Skeletal muscle tissue (tissue), 4 donors: ENCODE results near the gene NUP107. TPM values are rescaled to one million over a fixed set of nuclear protein-coding genes. Genes with fewer than 3 reads are reported as not detected.

ENCODE experiments used
- H3K27ac ChIP-seq: one replicate; pipeline ENCODE4 v1.7.0; 2013; ENCODE audit warnings: mild to moderate bottlenecking, low read depth, low read length, inconsistent platforms
- H3K27me3 ChIP-seq, 3 donors: one replicate each; pipeline ENCODE4 v1.7.0; 2013; ENCODE audit warnings: low read length in 3 of 3; ENCODE audit not compliant: control insufficient read depth in 3 of 3, insufficient read depth in 3 of 3
- H3K36me3 ChIP-seq, 3 donors: one replicate each; pipeline ENCODE4 v1.7.0; 2013; ENCODE audit warnings: low read length in 3 of 3; ENCODE audit not compliant: control insufficient read depth in 3 of 3, insufficient read depth in 3 of 3
- H3K4me1 ChIP-seq, 3 donors: one replicate each; pipeline ENCODE4 v1.7.0; 2013; ENCODE audit warnings: low read length in 3 of 3, mild to moderate bottlenecking in 3 of 3; ENCODE audit not compliant: control insufficient read depth in 3 of 3, insufficient read depth in 3 of 3
- H3K4me3 ChIP-seq, 3 donors: one replicate each; pipeline ENCODE4 v1.7.0; 2013; ENCODE audit warnings: low read length in 3 of 3
- H3K9ac ChIP-seq, 3 donors: one replicate each; pipeline ENCODE4 v1.7.0; 2013; ENCODE audit warnings: low read length in 3 of 3, mild to moderate bottlenecking in 3 of 3, moderate library complexity in 2 of 3, low read depth in 1 of 3
- H3K9me3 ChIP-seq, 3 donors: one replicate each; pipeline ENCODE4 v1.7.0; 2013; ENCODE audit warnings: low read length in 3 of 3; ENCODE audit not compliant: control insufficient read depth in 3 of 3
- total RNA-seq: library from RNA; depleted of rRNA; stranded (reverse); fragments of >200 nt; gene quantifications from one replicate; pipeline ENCODE4 v1.2.3, GENCODE V29; 2014
- donor health status: Osteomylitis.

NUP107 gene
- total RNA-seq, 1 donor from 2014 or later, result 42.8 TPM

DNA sequence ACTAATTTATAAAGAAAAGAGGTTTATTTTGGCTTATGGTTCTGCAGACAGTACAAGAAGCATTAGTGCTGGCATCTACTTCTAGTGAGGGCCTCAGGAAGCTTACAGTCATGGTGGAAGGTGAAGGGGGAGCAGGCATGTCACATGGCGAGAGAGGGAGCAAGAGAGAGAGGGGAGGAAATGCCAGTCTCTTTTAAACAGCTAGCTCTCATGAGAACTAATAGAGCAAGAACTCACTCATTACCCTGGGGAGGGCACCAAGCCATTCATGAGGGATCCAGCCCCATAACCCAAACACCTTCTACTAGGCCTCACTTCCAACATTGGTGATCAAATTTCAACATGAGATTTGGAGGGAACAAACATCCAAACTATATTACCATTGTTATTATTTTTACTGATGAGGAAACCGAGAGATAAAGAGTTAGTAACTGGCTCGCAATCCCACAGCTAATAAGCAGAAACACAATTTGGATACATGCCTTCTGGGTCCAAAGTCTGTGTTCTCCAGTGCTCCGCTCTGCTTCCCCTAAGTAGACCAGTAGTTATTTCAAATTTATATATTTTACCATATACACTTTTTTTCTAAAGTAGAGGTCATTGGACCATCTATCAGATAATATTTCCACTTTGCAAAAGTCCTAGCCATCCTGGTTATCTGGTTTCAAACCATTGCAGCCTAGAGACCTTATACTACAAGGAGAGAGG is 68.9 kb downstream of the NUP107 start:
- Histone ChIP-seq H3K4me1 (no peaks in the 10 kb centered on the region), H3K4me3 (no peak overlapping the region), H3K27me3 (no peaks in the 10 kb centered on the region), H3K27ac (no peak overlapping the region), H3K36me3 (peaks cover 6 to 26% (median 25%) of the 10 kb centered on the region in 3 donors), H3K9ac (no peak overlapping the region), H3K9me3 (no peaks in the 10 kb centered on the region)

DNA sequence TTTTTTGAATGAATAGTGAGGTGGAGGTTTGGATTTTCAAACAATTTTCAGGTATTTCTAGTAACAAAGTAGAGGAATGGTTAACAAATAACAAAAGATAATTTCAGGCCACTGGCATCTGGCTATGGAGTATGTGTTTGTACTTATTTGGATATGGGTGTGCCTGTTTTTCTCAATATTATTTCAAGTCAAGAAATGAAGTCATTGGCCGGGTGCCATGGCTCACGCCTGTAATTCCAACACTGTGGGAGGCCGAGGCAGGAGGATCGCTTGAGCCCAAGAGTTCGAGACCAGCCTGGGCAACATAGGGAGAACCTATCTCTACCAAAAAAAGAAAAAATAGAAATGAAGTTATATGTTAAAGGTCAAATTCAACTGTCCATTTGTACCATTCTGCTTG is 73.1 kb downstream of the NUP107 start:
- Histone ChIP-seq H3K9ac (no peak overlapping the region), H3K4me3 (no peak overlapping the region), H3K9me3 (no peaks in the 10 kb centered on the region), H3K27me3 (no peaks in the 10 kb centered on the region), H3K27ac (no peak overlapping the region), H3K36me3 (peaks cover 11 to 37% (median 34%) of the 10 kb centered on the region in 3 donors), H3K4me1 (no peaks in the 10 kb centered on the region)

DNA sequence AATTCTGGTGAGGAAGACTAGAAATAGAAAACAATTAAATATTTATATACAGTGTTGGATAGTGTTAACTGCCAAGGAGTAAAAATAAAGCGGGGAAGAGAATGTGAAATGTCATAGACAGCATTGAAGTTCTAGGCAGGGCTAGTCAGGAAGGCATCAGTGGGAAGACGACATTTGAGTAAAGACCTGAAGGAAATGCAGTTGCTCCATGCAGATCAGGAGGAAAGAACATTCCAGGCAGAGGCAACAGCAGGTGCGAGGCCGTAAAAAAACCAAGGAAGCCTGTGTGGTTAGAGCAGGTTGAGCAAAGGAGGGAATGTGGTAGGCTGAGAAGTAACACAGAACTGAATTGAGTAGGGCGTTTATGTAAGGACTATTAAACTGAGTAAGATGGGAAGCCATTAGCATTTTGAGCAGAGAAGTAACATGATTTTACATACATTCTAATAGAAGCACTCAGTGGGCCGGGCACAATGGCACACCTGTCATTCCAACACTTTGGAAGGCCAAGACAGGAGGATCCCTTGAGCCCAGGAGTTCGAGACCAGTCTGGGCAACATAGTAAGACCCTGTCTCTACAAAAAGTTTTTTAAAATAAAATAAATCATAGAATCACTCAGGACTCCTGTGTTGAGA is 74.1 kb downstream of the NUP107 start:
- no peak overlapping the region for H3K27ac ChIP-seq
- H3K9me3 ChIP-seq, result no peaks in the 10 kb centered on the region
- peaks cover 8 to 31% (median 24%) of the 10 kb centered on the region in 3 donors for H3K36me3 ChIP-seq
- H3K27me3 ChIP-seq, result no peaks in the 10 kb centered on the region
- no peaks in the 10 kb centered on the region for H3K4me1 ChIP-seq
- no peak overlapping the region for H3K9ac ChIP-seq
- H3K4me3 ChIP-seq, result no peak overlapping the region

DNA sequence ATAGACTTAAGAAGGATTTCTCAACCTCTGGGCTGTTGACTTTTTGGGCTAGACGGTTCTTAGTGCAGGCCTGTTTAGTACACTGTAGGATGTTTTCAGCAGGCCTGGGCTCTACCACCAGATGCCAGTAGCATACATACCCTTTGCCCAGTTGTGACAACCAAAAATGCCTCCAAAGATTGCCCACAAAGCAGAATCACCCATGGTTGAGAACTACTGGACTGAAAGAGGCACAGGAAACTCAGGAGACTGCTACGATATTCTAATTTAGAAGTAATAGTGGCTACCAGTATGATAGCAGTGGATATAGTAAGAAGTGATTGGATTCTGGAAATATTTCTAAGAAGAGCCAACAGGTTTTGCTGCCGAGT is 74.6 kb downstream of the NUP107 start:
- Histone ChIP-seq H3K9ac (no peak overlapping the region), H3K27ac (no peak overlapping the region), H3K4me1 (no peaks in the 10 kb centered on the region), H3K36me3 (peaks cover 8 to 29% (median 20%) of the 10 kb centered on the region in 3 donors), H3K9me3 (no peaks in the 10 kb centered on the region), H3K4me3 (no peak overlapping the region), H3K27me3 (no peaks in the 10 kb centered on the region)

DNA sequence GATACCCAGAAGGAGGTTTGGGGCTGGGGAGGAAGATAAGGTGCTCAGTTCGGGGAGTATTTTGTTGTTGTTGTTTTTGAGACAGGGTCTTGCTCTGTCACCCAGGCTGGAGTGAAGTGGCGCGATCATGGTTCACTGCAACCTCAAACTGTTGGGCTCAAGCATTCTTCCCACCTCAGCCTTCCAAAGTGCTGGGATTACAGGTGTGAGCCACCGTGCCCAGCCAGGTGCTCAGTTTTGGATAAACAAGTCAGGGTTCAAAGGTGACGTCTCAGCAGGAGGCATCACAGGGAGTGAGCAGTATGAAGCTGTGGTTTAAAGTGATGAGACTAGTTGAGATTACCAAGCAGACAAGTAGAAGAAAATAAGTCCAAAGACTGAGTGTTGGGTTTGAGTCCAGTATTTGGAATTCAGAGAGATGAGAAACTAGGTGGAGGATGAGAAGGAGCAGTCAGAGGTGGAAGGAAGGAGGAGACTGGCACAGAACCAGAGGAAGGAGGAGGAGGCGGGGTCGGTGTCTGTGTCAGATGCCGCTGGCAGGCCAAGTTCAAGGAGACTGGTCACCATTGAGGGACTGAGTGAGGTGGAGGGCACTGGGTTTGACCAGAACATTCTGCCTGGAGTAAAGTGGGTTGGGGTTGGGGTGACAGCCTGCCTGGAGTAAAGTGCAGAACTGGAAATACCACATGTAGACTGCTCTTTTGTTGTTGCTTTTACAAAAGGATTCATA is 75.3 kb downstream of the NUP107 start:
- peaks cover 8 to 34% (median 24%) of the 10 kb centered on the region in 3 donors for H3K36me3 ChIP-seq
- H3K27me3 ChIP-seq, result no peaks in the 10 kb centered on the region
- H3K27ac ChIP-seq, result no peak overlapping the region
- H3K4me3 ChIP-seq, result no peak overlapping the region
- no peaks in the 10 kb centered on the region for H3K4me1 ChIP-seq
- H3K9ac ChIP-seq, result no peak overlapping the region
- H3K9me3 ChIP-seq, result no peaks in the 10 kb centered on the region

DNA sequence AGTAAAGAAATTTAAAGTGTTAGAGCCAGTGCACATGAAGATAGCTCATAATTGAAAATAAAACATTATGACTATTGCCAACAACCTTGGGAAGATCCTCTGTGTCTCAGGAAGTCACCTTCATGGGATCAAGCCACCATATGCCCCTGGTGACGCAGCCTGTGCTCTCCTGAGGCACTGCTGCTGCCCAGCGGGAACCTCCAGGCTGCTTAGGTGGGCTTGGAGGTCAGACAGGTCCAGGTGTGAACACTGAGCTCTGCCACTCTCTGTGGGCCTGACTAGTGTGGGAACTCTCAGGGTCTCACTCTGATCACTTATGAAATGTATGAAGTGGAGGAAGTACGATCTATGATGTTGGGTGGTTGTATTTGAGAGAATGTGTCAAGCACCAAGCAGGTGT is 75.9 kb downstream of the NUP107 start:
- Histone ChIP-seq H3K36me3 (peaks cover 8 to 34% (median 24%) of the 10 kb centered on the region in 3 donors), H3K4me1 (no peaks in the 10 kb centered on the region), H3K27me3 (no peaks in the 10 kb centered on the region), H3K9ac (no peak overlapping the region), H3K9me3 (no peaks in the 10 kb centered on the region), H3K4me3 (no peak overlapping the region), H3K27ac (no peak overlapping the region)

DNA sequence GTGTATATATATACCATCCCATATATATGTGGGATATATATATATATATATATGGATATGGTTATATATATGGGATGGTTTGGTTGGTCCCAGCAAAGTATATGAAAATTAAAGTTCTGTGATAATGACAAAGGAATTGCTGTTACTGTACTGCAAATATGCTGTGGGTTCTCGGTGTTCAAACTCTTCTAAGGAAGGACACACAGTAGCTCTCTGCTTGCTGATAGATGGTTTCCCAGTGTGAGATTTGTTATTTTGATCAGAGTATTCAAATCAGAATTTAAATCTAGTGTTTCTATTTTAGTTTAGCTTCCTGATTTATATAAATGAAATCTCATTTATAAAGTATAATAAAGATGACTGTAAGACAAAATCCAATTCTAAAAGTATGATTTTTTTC is 78.9 kb downstream of the NUP107 start:
- Histone ChIP-seq H3K4me3 (no peak overlapping the region), H3K27ac (no peak overlapping the region), H3K27me3 (no peaks in the 10 kb centered on the region), H3K9me3 (no peaks in the 10 kb centered on the region), H3K36me3 (peaks cover 6 to 34% (median 20%) of the 10 kb centered on the region in 3 donors), H3K4me1 (no peaks in the 10 kb centered on the region), H3K9ac (no peak overlapping the region)

DNA sequence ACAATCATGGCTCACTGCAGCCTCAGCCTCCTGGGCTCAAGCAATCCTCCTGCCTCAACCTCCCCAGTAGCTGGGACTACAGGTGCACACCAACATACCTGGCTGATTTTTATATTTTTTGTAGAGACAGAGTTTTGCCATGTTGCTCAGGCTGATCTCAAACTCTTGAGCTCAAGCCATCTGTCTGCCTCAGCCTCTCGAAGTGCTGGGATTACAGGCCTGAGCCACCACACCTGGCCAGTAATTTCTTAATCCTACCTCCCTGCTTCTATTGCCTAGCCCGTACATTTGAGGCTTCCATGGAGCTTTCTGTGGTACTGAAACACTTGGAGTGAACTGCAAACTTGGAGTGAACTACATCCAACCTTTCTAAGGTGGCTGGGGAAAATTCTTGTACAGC is 79.9 kb downstream of the NUP107 start:
- Histone ChIP-seq H3K4me3 (no peak overlapping the region), H3K27ac (no peak overlapping the region), H3K4me1 (no peaks in the 10 kb centered on the region), H3K27me3 (no peaks in the 10 kb centered on the region), H3K9me3 (no peaks in the 10 kb centered on the region), H3K36me3 (peaks cover 6 to 31% (median 17%) of the 10 kb centered on the region in 3 donors), H3K9ac (no peak overlapping the region)

DNA sequence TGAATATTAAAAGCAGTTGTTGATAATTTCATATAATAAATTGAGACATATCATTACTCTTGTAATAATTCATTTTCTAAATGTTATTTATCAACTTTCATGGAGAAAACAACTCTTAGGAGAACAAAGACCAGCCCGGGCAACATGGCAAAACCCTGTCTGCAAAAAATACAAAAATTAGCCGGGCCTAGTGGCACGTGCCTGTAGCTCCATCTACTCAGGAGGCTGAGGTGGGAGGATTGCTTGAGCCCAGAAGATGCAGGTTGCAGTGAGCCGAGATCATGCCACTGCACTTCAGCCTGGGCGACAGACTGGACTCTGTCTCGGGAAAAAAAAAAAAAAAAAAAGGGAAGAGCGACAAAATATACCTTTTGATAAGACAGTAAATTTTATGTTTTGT is 80.4 kb downstream of the NUP107 start:
- H3K36me3 ChIP-seq, result peaks cover 6 to 25% (median 17%) of the 10 kb centered on the region in 3 donors
- no peaks in the 10 kb centered on the region for H3K9me3 ChIP-seq
- no peaks in the 10 kb centered on the region for H3K27me3 ChIP-seq
- no peak overlapping the region for H3K9ac ChIP-seq
- no peak overlapping the region for H3K4me3 ChIP-seq
- H3K4me1 ChIP-seq, result no peaks in the 10 kb centered on the region
- no peak overlapping the region for H3K27ac ChIP-seq

DNA sequence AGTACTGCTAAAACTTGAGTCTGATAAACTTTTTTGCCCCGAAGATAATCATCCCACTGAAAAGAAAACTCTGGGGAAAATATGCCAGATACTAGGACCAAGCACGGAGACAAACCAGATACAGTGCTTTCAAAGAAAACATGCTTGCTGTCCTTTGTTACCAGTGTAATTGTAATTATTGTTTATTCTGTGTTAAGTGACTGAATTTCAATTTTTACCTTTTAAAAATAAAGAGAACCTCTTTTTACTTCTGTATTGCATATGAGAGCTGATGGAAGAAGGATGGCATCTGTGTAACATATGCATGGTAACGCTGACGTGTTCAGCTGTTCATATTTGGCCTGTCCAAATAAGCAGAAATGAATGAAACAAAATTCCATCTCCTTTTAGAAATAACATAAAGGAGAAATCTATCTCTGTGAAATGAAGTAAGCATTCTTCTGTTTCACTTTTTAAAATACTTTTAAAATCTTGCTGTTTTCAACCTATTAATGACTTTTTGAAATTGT is 81.7 kb downstream of the NUP107 start:
- Histone ChIP-seq H3K36me3 (peaks cover 3 to 16% (median 11%) of the 10 kb centered on the region in 3 donors), H3K9ac (no peak overlapping the region), H3K27me3 (no peaks in the 10 kb centered on the region), H3K27ac (no peak overlapping the region), H3K9me3 (no peaks in the 10 kb centered on the region), H3K4me1 (no peaks in the 10 kb centered on the region), H3K4me3 (no peak overlapping the region)
